GM10266 (cell line): ENCODE measurements around the gene POLE.

Experiments
- DNase-seq: peaks from one replicate; pipeline ENCODE4 v3.0.0; 2012; ENCODE audit errors: extremely low spot score
- CTCF ChIP-seq: IDR thresholded peaks from 2 replicates; pipeline ENCODE4 v1.5.1; 2012; ENCODE audit warnings: mild to moderate bottlenecking, low read depth; ENCODE audit not compliant: control insufficient read depth, insufficient read depth; ENCODE audit errors: missing control alignments

Gene POLE

GRCh38 chr12:132687211-132688164 lies at the start of gene POLE, which contains the start of gene PXMP2:
Gene POLE (minus strand): TSS chr12:132687342. CDS start chr12:132687315, 27 bp downstream.
Gene PXMP2 (plus strand): TSS chr12:132687587. CDS start chr12:132687671, 84 bp downstream.
- TF ChIP-seq CTCF = no peak
- peak; percentile 100 for DNase-seq

- no peak for DNase-seq
- no peak for TF ChIP-seq CTCF
Observed at GRCh38 chr12:132736913-132737312, 49.8 kb upstream of the POLE start.

- no peak for DNase-seq
- no peak for TF ChIP-seq CTCF
Observed at GRCh38 chr12:132736378-132736777, 49.2 kb upstream of the POLE start.

GRCh38 chr12:132735496-132735895 lies 48.4 kb upstream of the POLE start:
- no peak for TF ChIP-seq CTCF

GRCh38 chr12:132734206-132734605 lies 47.1 kb upstream of the POLE start:
- no peak for TF ChIP-seq CTCF

More at GRCh38 chr12:132735496-132735895, 48.4 kb upstream of the POLE start:
- DNase-seq = no peak

GRCh38 chr12:132731574-132731973 lies 44.4 kb upstream of the POLE start:
- no peak for DNase-seq
- TF ChIP-seq CTCF = no peak

More at GRCh38 chr12:132734206-132734605, 47.1 kb upstream of the POLE start:
- no peak for DNase-seq

- TF ChIP-seq CTCF = no peak
- no peak for DNase-seq
Observed at GRCh38 chr12:132730353-132730752, 43.2 kb upstream of the POLE start.
